HEK293 (cell line): ENCODE data around the gene ALMS1.

Experiments used
- EGR2 ChIP-seq: fragments of 450-650 bp; formaldehyde crosslinking; IDR thresholded peaks from 2 replicates; pipeline ENCODE4 v1.5.1; 2016; ENCODE audit warnings: low read depth, missing biosample characterization, missing genetic modification characterization
- ZBTB21 ChIP-seq: fragments of 450-650 bp; formaldehyde crosslinking; IDR thresholded peaks from 2 replicates; pipeline ENCODE4 v1.5.1; 2017; ENCODE audit warnings: missing biosample characterization, missing genetic modification characterization
- ZNF623 ChIP-seq: fragments of 450-650 bp; formaldehyde crosslinking; IDR thresholded peaks from 2 replicates; pipeline ENCODE4 v1.5.1; 2016; ENCODE audit warnings: missing biosample characterization, missing genetic modification characterization
- TF ChIP-seq, protein P1 (sequence below): fragments of 450-650 bp; formaldehyde crosslinking; IDR thresholded peaks from 2 replicates; pipeline ENCODE4 v1.5.1; 2017; ENCODE audit warnings: missing biosample characterization, missing genetic modification characterization
- TF ChIP-seq, protein P2 (sequence below): fragments of 450-650 bp; formaldehyde crosslinking; IDR thresholded peaks from 2 replicates; pipeline ENCODE4 v1.5.1; 2016; ENCODE audit warnings: missing biosample characterization, missing genetic modification characterization

DNA sequence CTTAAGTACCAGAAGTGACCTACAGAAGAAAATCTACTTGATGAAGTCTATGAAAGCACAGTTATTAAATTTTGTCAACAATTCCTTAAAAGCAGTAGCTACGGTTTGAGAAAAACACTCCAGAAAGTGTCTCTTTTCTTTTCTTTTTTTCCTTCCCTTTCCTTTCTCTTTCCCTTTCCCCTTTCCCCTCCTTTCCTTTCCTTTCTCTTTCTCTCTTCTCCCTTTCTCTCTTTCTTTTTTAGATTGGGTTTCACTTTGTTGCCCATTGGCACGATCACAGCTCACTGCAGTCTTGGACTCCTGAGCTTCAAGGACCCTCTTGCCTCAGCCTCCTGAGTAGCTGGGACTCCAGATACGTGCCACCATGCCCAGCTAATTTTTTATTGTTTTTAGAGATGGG, 2.6 kb upstream of the ALMS1 start:
- TF ChIP-seq EGR2 (tag by site-specific recombination) (no peak), ZBTB21 (tag by site-specific recombination) (no peak), ZNF623 (tag by site-specific recombination) (no peak)
- TF ChIP-seq, protein P1, sequence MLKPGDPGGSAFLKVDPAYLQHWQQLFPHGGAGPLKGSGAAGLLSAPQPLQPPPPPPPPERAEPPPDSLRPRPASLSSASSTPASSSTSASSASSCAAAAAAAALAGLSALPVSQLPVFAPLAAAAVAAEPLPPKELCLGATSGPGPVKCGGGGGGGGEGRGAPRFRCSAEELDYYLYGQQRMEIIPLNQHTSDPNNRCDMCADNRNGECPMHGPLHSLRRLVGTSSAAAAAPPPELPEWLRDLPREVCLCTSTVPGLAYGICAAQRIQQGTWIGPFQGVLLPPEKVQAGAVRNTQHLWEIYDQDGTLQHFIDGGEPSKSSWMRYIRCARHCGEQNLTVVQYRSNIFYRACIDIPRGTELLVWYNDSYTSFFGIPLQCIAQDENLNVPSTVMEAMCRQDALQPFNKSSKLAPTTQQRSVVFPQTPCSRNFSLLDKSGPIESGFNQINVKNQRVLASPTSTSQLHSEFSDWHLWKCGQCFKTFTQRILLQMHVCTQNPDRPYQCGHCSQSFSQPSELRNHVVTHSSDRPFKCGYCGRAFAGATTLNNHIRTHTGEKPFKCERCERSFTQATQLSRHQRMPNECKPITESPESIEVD = no peak
- TF ChIP-seq, protein P2, sequence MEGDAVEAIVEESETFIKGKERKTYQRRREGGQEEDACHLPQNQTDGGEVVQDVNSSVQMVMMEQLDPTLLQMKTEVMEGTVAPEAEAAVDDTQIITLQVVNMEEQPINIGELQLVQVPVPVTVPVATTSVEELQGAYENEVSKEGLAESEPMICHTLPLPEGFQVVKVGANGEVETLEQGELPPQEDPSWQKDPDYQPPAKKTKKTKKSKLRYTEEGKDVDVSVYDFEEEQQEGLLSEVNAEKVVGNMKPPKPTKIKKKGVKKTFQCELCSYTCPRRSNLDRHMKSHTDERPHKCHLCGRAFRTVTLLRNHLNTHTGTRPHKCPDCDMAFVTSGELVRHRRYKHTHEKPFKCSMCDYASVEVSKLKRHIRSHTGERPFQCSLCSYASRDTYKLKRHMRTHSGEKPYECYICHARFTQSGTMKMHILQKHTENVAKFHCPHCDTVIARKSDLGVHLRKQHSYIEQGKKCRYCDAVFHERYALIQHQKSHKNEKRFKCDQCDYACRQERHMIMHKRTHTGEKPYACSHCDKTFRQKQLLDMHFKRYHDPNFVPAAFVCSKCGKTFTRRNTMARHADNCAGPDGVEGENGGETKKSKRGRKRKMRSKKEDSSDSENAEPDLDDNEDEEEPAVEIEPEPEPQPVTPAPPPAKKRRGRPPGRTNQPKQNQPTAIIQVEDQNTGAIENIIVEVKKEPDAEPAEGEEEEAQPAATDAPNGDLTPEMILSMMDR (tag by site-specific recombination) = no peak
